Tongue (tissue), 2 donors: ENCODE results near the gene NCMAP. TPM values are rescaled to one million over a fixed set of nuclear protein-coding genes. Genes with fewer than 3 reads are reported as not detected.
"Not testable (repeated sequence)": the region's sequence is repeated elsewhere in the genome, so short reads cannot be mapped to it uniquely, and the experiment has no call there.

ENCODE experiments used
- DNase-seq: peaks from one replicate; pipeline ENCODE4 v3.0.0-alpha.2; 2015
- total RNA-seq: library from RNA; depleted of rRNA; stranded (reverse); fragments of >200 nt; gene quantifications from one replicate; pipeline ENCODE4 v1.2.3, GENCODE V29; 2014

NCMAP gene
- total RNA-seq, 1 donor from 2014 or later, result 2.6 TPM

DNA sequence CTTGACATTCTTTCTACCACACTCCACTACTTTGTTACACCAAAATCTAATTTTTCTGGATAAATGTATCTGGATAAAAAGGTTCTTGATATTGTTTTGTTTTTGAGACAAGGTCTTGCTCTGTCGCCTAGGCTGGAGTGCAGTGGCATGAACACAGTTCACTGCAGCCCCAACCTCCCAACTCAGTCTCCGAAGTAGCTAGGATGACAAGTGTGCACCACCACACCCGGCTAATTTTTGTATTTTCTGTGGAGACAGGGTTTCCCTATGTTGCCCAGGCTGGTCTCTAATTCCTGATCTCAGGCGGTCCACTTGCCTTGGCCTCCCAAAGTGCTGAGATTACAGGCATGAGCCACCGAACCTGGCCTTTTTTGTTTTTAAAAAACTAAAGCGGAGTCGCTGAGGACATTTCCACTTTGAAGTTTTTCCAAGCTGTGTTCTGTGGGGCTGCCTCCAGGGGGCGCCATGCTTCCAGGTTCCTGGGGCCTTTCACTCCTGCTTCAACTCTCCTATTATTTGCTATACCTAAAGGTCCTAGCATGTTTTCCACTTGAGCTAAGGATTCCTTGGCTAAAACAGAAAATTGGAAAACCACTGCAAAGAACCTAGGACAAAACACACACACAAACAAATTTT is 14.1 kb upstream of the NCMAP start:
- no peak for DNase-seq

GRCh38 chr1:24544239-24544638 is 11.6 kb upstream of the NCMAP start:
- DNase-seq, result no peak

- no peak for DNase-seq
These were observed 10.2 kb upstream of the NCMAP start for GRCh38 chr1:24545662-24546061.

- DNase-seq, result no peak
These were observed 8.7 kb upstream of the NCMAP start for GRCh38 chr1:24547195-24547594.

- DNase-seq, result no peak
These were observed 7.8 kb upstream of the NCMAP start for GRCh38 chr1:24548070-24548469.

DNA sequence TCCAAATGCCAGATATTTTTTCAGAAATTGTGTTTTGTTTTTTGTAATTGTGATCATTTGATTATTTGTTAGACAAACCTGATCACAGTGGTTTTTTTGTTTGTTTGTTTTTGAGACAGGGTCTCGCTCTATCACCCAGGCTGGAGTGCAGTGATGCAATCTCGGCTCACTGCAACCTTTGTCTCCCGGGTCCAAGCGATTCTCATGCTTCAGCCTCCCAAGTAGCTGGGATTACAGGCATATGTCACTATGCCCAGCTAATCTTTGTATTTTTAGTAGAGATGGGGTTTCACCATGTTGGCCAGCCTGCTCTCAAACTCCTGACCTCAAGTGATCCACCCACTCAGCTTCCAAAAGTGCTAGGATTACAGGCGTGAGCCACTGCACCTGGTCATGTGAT is 6.7 kb upstream of the NCMAP start:
- not testable (repeated sequence) for DNase-seq

- no peak for DNase-seq
These were observed 4.5 kb upstream of the NCMAP start for GRCh38 chr1:24551290-24551959.

DNA sequence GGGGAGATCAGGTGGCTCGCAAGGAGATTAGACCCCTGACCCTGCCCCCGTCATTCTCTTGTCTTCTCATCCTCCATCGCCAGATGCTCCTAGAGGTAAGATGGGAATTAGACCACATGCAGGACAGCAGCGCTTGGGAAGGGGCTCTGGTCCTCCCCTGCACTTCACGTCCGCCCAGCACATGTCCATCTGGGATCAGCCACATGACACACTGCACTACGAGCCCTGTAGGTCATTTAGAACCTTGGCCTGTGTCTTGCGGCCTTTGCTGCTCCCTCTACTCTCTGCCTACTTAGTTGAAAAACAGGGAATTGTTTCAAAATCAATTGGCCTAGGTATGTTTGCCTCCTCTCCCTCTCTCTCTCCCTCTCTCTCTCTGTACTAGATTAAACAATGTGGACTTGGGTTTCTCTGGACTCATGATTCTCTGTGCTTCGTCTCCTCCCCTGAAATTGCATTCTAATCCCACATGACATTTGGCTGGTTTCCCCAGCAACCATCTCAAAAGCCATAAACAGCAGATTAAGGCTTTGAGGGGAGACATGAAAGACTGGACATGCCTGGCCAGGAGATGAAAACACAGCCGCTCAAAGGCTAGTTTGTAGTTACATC is 3.8 kb upstream of the NCMAP start:
- DNase-seq, result peak; percentile 68

DNA sequence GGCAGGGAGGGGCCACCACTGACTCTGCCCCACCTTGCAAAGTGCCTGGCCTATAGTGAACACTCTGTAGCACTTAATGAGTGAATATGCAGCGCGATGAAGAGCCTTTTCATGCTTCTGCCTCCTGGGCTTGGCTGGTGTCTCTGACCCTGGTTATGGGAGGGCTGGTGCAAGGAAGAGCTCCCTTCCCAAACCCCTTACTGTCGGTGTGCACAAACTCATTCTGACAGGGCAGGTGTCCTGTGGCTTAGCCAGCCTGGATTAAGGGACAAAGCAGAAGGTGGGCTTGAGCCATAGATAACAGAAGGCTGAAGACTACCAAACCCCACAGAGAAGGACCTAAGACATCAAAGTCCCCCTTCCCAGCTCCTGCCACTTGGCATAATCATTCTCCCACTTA is 2.0 kb upstream of the NCMAP start:
- DNase-seq, result no peak

DNA sequence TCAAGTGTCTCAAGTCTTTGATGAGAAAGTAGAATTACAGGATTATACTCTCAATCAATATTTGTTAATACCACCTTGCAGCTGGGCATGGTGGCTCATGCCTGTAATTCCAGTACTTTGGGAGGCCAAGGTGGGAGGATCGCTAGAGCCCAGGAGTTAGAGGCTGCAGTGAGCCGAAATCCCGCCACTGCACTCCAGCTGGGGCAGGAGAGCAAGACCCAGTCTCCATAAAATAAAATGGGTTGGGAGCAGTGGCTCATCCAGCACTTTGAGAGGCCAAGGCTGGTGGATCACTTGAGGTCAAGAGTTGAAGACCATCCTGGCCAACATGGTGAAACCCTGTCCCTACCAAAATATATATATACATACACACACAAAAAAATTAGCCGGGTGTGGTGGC is 1.2 kb upstream of the NCMAP start:
- DNase-seq, result no peak

DNA sequence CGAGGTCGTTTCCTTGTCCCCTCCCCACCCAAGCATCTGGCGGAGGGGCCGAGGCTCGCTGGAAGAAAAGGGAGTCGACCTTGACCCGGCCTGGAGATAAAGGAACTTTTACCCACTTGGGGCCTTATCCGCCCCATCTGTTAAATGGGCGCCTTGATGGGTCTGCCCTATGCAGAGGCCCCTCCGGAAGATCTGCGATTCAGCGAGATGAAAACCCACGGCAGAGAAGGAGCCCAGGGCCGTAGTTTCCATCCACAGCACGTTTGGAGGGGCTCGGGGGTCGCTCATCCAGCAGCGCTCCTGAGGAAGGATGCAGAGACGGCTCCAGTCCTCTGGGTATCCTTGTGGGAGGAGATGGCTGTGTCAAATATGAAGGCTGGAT is 518 bp downstream of the NCMAP start:
- no peak for DNase-seq

- no peak for DNase-seq
These were observed 1.3 kb downstream of the NCMAP start for GRCh38 chr1:24557220-24557619.

- DNase-seq, result no peak
These were observed 1.8 kb downstream of the NCMAP start for GRCh38 chr1:24557711-24558131.

DNA sequence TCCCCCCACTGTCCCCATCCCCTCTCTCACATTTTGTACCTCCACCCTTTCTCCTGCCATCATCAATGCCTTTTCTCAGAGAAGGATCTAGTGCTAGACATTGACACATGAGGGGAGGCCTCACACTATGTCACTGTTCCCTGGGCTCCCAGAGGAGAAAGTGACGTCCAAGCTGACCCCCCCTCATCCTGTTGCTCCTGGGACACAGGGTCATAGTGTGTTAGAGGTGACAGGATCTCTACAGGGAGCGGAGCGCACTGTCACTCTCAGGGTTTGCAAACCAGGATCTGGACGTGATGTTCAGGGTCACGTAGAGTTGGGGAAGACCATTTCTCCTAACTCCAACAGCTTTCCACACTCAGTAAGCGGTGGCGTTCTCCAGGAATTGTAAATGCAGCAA is 2.6 kb downstream of the NCMAP start:
- DNase-seq, result no peak

DNA sequence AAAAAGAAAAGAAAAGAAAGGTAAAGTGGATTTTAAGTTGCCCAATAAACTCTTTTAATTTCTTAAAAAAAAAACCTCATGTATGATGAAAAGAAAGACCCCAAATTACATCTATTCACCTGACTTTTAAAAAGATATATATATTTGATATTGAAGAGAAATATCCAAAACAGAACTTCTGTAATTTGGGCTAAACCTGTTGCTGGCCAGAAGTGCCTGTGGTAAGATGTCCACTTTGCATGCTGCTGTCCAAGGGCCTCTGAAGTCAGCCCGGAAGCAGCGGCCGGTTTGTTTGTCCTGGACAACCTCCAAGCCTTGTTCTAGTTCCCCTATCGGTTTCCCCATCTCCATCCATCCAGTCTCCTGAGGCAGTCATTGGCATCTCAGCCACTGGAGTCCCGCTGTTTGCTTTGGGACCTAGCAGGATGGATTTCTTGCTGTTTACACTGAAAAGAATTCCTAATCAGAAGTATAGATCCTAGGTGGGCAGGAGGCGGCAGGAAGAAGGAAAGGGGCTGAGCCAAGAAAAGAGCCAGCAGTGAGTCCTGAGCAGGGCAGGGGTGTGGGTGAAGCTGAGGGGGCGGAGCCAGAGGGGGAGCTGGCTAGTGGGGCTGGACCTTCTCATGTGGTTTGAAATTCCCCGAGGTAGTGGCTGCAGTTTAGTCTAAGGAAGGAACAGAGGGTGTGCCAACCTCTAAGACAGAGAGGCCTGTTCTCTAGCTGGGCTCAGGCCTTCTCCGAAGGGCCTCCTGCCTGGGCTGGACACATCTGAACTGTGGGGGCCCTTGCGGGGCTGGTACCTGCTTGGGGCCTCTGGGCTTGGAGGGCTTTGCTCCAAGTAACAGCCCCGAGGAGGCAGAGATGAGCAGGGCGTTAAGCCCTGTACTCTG is 3.3 kb downstream of the NCMAP start:
- peak; percentile 44 for DNase-seq

DNA sequence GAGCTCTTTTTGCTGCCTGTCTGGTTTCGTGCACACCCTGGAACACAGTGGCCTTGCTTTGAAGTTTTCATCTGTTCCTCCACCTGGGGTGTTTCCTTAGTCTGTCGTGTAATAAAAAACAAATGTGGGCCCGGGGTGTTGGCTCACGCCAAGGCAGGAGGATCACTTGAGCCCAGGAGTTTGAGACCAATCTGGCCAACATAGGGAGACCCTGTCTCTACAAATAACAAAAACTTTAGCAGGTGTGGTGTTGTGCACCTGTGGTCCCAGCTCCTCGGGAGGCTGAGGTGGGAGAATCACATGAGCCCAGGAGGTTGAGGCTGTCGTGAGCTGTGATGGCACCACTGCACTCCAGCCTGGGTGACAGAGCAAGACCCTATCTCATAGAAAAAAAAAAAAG is 4.5 kb downstream of the NCMAP start:
- no peak for DNase-seq

DNA sequence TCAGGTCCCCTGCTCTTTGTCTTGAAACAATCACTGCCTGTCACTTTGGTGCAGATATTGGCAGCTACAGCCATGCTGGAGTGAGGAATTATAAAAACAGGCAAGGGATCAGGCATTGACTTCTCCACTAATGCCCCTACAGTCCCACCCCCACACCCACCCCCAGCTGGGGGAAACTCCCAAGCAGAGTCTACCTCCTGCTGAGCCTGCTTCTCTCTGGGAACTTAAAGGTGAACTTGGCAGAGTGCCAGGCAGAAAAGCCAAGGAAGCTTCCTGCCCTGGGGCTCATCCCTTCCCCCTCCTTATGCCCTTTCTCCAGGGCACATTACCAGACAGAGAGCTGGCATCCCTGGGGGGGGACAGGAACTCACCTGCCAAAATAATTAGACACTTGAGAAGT is 6.7 kb downstream of the NCMAP start:
- peak; percentile 27 for DNase-seq

- peak; percentile 38 for DNase-seq
These were observed 8.8 kb downstream of the NCMAP start for GRCh38 chr1:24564695-24565094.

GRCh38 chr1:24566236-24566867 is 10.5 kb downstream of the NCMAP start:
- no peak for DNase-seq

- DNase-seq, result peak; percentile 78
These were observed 12.0 kb downstream of the NCMAP start for GRCh38 chr1:24567792-24568388.

- DNase-seq, result no peak
These were observed 12.6 kb downstream of the NCMAP start for GRCh38 chr1:24568475-24568874.
